ENCODE data around the gene PRMT1. TPM values are rescaled to one million over a fixed set of nuclear protein-coding genes. Genes with fewer than 3 reads are reported as not detected.

Gene PRMT1
- total and polyA plus RNA-seq, 9 of the 15 experiments (the other 6 are each of a cell fraction or from before 2014, with no cell fraction given), result 13.3 to 464 (median 326) TPM

DNA sequence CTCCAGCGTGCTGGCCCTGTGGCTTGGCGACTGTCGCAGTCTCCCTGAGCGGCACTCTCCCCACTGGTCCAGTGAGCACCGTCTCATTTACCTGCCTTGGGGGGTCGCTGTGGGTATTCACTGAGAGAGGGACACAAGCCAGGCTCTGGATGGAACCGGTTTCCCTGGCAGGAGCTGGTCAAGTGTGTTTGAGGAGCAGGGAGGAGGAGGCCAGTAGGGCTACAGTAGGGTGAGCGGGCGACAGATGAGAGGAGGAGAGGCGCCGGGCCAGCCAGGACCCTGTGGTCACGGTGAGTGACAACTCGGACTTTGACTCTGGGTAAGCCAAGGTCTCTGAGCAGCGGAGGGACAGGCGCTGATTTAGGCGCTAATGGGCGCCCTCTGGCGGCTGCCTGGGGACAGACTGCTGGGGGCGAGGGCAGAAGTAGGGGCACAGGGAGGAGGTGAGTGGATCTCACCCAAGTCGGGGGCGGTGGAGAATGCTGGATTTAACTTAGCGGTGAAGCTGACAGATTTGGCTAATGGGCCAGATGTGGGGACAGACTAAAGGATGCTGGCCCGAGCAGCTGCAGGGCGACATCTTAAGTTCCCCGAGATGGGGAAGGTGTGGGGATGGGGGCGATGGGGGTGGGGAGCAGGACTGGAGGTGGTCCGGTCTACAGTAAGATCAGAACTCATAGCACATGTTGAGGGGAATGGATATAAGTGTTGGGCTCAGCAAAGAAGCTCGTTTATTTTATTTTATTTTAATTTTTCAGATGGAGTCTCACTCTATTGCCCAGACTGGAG lies 4.7 kb upstream of the PRMT1 start (continued):
- no peak for TF ChIP-seq PYGO2 (tag; IDR thresholded peaks at IDR 0.05)
- TF ChIP-seq, protein P1, sequence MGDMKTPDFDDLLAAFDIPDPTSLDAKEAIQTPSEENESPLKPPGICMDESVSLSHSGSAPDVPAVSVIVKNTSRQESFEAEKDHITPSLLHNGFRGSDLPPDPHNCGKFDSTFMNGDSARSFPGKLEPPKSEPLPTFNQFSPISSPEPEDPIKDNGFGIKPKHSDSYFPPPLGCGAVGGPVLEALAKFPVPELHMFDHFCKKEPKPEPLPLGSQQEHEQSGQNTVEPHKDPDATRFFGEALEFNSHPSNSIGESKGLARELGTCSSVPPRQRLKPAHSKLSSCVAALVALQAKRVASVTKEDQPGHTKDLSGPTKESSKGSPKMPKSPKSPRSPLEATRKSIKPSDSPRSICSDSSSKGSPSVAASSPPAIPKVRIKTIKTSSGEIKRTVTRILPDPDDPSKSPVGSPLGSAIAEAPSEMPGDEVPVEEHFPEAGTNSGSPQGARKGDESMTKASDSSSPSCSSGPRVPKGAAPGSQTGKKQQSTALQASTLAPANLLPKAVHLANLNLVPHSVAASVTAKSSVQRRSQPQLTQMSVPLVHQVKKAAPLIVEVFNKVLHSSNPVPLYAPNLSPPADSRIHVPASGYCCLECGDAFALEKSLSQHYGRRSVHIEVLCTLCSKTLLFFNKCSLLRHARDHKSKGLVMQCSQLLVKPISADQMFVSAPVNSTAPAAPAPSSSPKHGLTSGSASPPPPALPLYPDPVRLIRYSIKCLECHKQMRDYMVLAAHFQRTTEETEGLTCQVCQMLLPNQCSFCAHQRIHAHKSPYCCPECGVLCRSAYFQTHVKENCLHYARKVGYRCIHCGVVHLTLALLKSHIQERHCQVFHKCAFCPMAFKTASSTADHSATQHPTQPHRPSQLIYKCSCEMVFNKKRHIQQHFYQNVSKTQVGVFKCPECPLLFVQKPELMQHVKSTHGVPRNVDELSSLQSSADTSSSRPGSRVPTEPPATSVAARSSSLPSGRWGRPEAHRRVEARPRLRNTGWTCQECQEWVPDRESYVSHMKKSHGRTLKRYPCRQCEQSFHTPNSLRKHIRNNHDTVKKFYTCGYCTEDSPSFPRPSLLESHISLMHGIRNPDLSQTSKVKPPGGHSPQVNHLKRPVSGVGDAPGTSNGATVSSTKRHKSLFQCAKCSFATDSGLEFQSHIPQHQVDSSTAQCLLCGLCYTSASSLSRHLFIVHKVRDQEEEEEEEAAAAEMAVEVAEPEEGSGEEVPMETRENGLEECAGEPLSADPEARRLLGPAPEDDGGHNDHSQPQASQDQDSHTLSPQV (IDR thresholded peaks at IDR 0.05), result 0 out of 2 replicates have a peak, but pooled peaks have one; percentile 71
- no peak for TF ChIP-seq TAF1 (IDR thresholded peaks at IDR 0.05; ENCODE audit: control insufficient read depth, extremely low read depth, insufficient read depth, low read length, severe bottlenecking)
- TF ChIP-seq ZNF232 (CRISPR knock-in tag; IDR thresholded peaks at IDR 0.05), result no peak
- TF ChIP-seq, protein P2, sequence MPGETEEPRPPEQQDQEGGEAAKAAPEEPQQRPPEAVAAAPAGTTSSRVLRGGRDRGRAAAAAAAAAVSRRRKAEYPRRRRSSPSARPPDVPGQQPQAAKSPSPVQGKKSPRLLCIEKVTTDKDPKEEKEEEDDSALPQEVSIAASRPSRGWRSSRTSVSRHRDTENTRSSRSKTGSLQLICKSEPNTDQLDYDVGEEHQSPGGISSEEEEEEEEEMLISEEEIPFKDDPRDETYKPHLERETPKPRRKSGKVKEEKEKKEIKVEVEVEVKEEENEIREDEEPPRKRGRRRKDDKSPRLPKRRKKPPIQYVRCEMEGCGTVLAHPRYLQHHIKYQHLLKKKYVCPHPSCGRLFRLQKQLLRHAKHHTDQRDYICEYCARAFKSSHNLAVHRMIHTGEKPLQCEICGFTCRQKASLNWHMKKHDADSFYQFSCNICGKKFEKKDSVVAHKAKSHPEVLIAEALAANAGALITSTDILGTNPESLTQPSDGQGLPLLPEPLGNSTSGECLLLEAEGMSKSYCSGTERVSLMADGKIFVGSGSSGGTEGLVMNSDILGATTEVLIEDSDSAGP (CRISPR knock-in tag; IDR thresholded peaks at IDR 0.05), result no peak
- TF ChIP-seq, protein P3, sequence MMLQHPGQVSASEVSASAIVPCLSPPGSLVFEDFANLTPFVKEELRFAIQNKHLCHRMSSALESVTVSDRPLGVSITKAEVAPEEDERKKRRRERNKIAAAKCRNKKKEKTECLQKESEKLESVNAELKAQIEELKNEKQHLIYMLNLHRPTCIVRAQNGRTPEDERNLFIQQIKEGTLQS (IDR thresholded peaks at IDR 0.05), result no peak
- TF ChIP-seq, protein P3 (CRISPR knock-in tag; conservative IDR thresholded peaks at IDR 0.05), result no peak
- TF ChIP-seq, protein P4, sequence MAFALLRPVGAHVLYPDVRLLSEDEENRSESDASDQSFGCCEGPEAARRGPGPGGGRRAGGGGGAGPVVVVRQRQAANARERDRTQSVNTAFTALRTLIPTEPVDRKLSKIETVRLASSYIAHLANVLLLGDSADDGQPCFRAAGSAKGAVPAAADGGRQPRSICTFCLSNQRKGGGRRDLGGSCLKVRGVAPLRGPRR (CRISPR knock-in tag; IDR thresholded peaks at IDR 0.05), result no peak
- no peak for TF ChIP-seq BCL6 (CRISPR knock-in tag; IDR thresholded peaks at IDR 0.05)
- no peak for TF ChIP-seq MAFF (IDR thresholded peaks at IDR 0.05; ENCODE audit: low read length)
- TF ChIP-seq RFX1 (IDR thresholded peaks at IDR 0.05), result no peak
- no peak for TF ChIP-seq ZC3H4 (CRISPR knock-in tag; IDR thresholded peaks at IDR 0.05; ENCODE audit: borderline replicate concordance)
- TF ChIP-seq PCBP1 (IDR thresholded peaks at IDR 0.05; ENCODE audit: low read depth, low read length, poor library complexity, severe bottlenecking), result no peak
- TF ChIP-seq, protein P5, sequence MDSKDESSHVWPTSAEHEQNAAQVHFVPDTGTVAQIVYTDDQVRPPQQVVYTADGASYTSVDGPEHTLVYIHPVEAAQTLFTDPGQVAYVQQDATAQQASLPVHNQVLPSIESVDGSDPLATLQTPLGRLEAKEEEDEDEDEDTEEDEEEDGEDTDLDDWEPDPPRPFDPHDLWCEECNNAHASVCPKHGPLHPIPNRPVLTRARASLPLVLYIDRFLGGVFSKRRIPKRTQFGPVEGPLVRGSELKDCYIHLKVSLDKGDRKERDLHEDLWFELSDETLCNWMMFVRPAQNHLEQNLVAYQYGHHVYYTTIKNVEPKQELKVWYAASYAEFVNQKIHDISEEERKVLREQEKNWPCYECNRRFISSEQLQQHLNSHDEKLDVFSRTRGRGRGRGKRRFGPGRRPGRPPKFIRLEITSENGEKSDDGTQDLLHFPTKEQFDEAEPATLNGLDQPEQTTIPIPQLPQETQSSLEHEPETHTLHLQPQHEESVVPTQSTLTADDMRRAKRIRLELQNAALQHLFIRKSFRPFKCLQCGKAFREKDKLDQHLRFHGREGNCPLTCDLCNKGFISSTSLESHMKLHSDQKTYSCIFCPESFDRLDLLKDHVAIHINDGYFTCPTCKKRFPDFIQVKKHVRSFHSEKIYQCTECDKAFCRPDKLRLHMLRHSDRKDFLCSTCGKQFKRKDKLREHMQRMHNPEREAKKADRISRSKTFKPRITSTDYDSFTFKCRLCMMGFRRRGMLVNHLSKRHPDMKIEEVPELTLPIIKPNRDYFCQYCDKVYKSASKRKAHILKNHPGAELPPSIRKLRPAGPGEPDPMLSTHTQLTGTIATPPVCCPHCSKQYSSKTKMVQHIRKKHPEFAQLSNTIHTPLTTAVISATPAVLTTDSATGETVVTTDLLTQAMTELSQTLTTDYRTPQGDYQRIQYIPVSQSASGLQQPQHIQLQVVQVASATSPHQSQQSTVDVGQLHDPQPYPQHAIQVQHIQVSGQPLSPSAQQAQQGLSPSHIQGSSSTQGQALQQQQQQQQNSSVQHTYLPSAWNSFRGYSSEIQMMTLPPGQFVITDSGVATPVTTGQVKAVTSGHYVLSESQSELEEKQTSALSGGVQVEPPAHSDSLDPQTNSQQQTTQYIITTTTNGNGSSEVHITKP (IDR thresholded peaks at IDR 0.05; ENCODE audit: partially characterized antibody), result peak; percentile 20
- TF ChIP-seq CTBP1 (IDR thresholded peaks at IDR 0.05; ENCODE audit: borderline replicate concordance), result peak; percentile 70; the same call in 1 of the 2 replicates
- TF ChIP-seq ZNF354B (CRISPR knock-in tag; IDR thresholded peaks at IDR 0.05), result no peak
